ENCODE results near the gene UBL3. TPM values are rescaled to one million over a fixed set of nuclear protein-coding genes. Genes with fewer than 3 reads are reported as not detected.

The UBL3 gene
- total and polyA plus RNA-seq, 2 of the 8 experiments (the other 6 are each of a cell fraction or from before 2014, with no cell fraction given) = 5.3 to 16.1 TPM

DNA sequence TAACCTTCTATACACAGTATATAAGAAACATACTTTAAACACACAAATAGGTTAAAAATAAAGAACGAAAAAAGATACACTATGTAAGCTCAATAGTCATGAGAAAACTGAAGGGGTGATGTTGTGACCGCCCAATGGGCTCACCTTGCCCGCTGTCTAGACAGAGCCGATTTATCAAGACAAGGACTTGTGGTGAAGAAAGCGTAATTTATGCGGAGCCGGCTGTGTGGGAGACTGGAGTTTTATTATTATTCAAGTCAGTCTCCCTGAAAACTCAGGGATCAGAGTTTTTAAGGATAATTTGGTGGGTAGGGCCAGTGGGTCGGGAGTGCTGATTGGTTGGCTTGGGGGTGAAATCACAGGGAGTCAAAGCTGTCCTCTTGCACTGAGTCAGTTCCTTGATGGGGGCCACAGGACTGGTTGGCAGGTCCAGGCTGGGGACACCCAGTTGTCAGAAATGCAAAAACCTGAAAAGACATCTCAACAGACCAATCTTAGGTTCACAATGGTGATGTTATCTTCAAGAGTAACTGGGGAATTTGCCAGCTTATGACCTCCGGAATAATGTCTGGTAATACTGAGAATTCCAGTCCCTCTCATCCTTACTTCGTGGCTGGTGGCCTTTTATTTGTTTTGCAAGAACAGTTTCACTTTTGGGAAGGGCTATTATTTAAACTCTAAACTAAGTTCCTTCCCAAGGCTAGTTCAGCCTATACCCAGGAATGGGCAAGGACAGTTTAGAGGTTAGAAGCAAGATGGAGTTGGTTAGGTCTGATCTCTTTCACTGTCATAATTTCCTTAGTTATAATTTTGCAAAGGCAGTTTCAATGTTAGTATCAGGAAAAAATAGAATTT lies 96.6 kb downstream of the UBL3 start:
- WGBS, 2 experiments (ENCODE audit: extremely low coverage in 1 of 2, insufficient coverage in 1 of 2, insufficient read length in 1 of 2, insufficient replicate concordance in 2 of 2, low coverage in 1 of 2, low lambda C conversion rate in 2 of 2, missing lambda C conversion rate in 1 of 2) = 85% methylated on average over 10 of the region's 10 CpGs; no CpG with 5 or more reads in 1 of the 2 experiments
- TF ChIP-seq TEAD4 (IDR thresholded peaks at IDR 0.05; ENCODE audit: low read depth, low read length) (no peak), CHD2 (IDR thresholded peaks at IDR 0.05; ENCODE audit: low read length) (no peak), EGR1 (IDR thresholded peaks at IDR 0.05; ENCODE audit: borderline replicate concordance, low read depth, low read length) (no peak), SAP30 (IDR thresholded peaks at IDR 0.05; ENCODE audit: insufficient read depth, insufficient replicate concordance, low read length) (no peak), SP2 (IDR thresholded peaks at IDR 0.05; ENCODE audit: low read length) (no peak)

More for the DNA sequence above, 96.6 kb downstream of the UBL3 start:
- H2AK5ac ChIP-seq (ENCODE audit: low read depth, low read length) = no peak overlapping the region
- DNase-seq (ENCODE audit: low read depth in 1 of 2, low spot score in 2 of 2) (peak in 1 of 2 experiments; percentile 42), FAIRE-seq (no peak)
- no peak overlapping the region for H2AFZ ChIP-seq (ENCODE audit: low read length)
- H4K20me1 ChIP-seq (replicated peaks in 1 of 2; ENCODE audit: control insufficient read depth in 1 of 2, insufficient read depth in 2 of 2, low read length in 2 of 2) = no peaks in the 10 kb centered on the region
- H3K9me3 ChIP-seq (ENCODE audit: insufficient read depth in 2 of 2, low read depth in 1 of 2, low read length in 1 of 2) = no peaks in the 10 kb centered on the region
- H3K18ac ChIP-seq (ENCODE audit: extremely low read depth, low read length) = no peak overlapping the region
- H3K4me3 ChIP-seq (ENCODE audit: extremely low read depth in 1 of 4, insufficient read depth in 2 of 4, low read depth in 3 of 4, low read length in 4 of 4) = no peak overlapping the region
- no peak overlapping the region for H3K14ac ChIP-seq (ENCODE audit: insufficient read length)
- no peak overlapping the region for H3K4ac ChIP-seq (replicated peaks; ENCODE audit: insufficient read length, low read depth, low read length)
- H3K9ac ChIP-seq (replicated peaks in 1 of 4; ENCODE audit: extremely low read depth in 1 of 4, low read depth in 3 of 4, low read length in 3 of 4) = no peak overlapping the region
- no peaks in the 10 kb centered on the region for H3K79me1 ChIP-seq (ENCODE audit: low read depth, low read length)
- H3K79me2 ChIP-seq (ENCODE audit: control insufficient read depth in 1 of 2, insufficient read depth in 2 of 2, low read length in 2 of 2) = no peaks in the 10 kb centered on the region
- ChIA-PET CTCF (ENCODE audit: partially characterized antibody) (interaction anchor here (0.7 to 2.1 kb wide), 5 partner anchors 8 to 547 kb away, joined by 3 to 8 read pairs (median 4); no protein-coding TSS in a partner anchor), POLR2A (ENCODE audit: partially characterized antibody) (interaction anchor here (0.7 to 1.0 kb wide), 2 partner anchors 56 to 241 kb away, joined by 3 read pairs; no protein-coding TSS in a partner anchor)
- H3K27ac ChIP-seq (ENCODE audit: low read depth, low read length) = no peak overlapping the region
- H2BK5ac ChIP-seq (ENCODE audit: low read depth, low read length) = peak overlapping the region; percentile 15; the same call in 1 of the 2 replicates
- H2BK120ac ChIP-seq (replicated peaks; ENCODE audit: low read depth, low read length) = no peak overlapping the region
- no peak overlapping the region for H4K91ac ChIP-seq (replicated peaks; ENCODE audit: insufficient read length, low read length)
- peaks cover 2 to 8% (median 4%) of the 10 kb centered on the region in 4 experiments; a peak in 5 of 7 replicates for H3K4me1 ChIP-seq (replicated peaks in 1 of 4; ENCODE audit: control insufficient read depth in 3 of 4, insufficient read depth in 4 of 4, low read length in 3 of 4)
- H3K36me3 ChIP-seq (ENCODE audit: control insufficient read depth in 2 of 4, insufficient read depth in 4 of 4, low read length in 3 of 4) = no peaks in the 10 kb centered on the region
- H2BK12ac ChIP-seq (ENCODE audit: low read depth, low read length) = no peak overlapping the region
- no peak overlapping the region for H4K8ac ChIP-seq (ENCODE audit: extremely low read depth, insufficient read depth, low read length)
- no peaks in the 10 kb centered on the region for H3K27me3 ChIP-seq (replicated peaks in 1 of 4; ENCODE audit: control insufficient read depth in 3 of 4, extremely low read depth in 1 of 4, insufficient read depth in 3 of 4, low read length in 3 of 4)
- H2BK15ac ChIP-seq (ENCODE audit: low read length) = no peak overlapping the region
- no peaks in the 10 kb centered on the region for H3K23me2 ChIP-seq (ENCODE audit: low read depth, low read length)
- H3K23ac ChIP-seq (ENCODE audit: insufficient read length) = no peak overlapping the region
- H2BK20ac ChIP-seq (ENCODE audit: low read length) = no peak overlapping the region
- no peak overlapping the region for H4K5ac ChIP-seq (ENCODE audit: insufficient read length, low read depth, low read length)
- H3K4me2 ChIP-seq (ENCODE audit: insufficient read depth in 1 of 2, low read depth in 2 of 2, low read length in 2 of 2) = no peak overlapping the region
- H3K56ac ChIP-seq (replicated peaks; ENCODE audit: insufficient read length, low read depth, low read length) = no peak overlapping the region
